Left forelimb (tissue), 1 donor: ENCODE measurements around the gene TRIM29.

Experiments used
- DNase-seq: peaks from one replicate; pipeline ENCODE4 v3.0.0-alpha.2; 2018; ENCODE audit warnings: low spot score

The TRIM29 gene

DNA sequence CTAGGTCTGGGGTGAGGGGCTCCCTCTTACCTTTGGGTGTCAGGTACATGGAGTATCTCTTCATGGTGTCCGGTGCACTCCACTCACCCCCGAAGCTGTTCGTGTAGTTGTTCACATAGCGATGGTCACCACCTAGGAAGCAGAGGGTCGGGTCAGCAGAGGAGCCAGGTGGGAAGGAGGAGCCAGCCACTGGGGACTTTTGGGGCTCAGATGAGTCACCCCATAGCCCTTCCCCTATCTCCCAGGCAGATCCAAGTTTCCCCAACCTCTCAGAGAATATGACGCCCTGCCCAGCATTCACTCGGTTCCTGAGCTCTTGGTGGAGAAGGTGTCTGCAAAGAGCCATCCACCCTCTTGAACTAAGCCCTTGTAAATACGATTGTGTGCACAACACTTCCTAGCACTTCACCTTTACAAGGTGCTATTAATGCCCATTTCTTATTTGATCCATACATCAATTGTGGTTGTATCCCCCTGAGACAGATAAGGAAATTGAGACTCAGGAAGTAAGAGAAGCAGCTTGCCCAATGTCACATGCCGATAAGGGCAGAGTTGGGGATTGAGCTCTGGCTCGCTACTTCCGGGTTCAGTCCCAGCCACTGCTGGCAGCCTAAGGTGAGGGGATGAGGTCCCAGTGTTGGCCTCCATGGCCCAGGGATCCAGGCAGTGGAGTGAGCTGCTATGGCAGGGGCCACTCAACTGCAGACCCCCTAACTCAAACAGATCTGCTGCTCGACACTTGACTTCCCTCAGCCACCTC lies 14.8 kb downstream of the TRIM29 start:
- DNase-seq, result no peak

DNA sequence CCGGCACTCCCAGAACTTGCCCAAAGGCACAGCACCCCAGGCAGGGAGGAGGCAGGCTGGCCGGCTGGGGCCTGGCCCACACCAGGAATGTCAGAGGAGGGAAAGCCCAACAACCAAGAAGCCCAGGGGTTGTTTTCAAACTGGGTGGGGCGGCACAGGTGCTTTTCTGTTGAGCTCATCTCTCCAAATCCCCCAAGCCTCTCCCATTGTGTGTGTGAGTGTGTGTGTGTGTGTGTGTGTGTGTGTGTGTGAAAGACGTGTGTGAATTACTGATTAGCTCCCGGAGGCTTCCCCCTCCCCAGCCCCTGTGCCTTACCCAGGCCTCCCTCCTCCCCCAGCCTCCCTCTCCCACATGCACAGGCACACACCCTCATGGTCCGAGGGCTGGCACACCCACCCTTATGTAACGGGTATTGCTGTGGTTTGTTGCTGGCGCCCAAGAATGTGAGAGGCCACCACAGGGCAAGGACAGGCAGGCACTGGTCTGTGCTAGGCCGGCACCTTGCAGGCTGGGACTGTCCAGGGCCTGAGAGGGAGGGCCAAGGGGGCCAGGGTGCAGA lies 15.9 kb downstream of the TRIM29 start:
- DNase-seq, result no peak

DNA sequence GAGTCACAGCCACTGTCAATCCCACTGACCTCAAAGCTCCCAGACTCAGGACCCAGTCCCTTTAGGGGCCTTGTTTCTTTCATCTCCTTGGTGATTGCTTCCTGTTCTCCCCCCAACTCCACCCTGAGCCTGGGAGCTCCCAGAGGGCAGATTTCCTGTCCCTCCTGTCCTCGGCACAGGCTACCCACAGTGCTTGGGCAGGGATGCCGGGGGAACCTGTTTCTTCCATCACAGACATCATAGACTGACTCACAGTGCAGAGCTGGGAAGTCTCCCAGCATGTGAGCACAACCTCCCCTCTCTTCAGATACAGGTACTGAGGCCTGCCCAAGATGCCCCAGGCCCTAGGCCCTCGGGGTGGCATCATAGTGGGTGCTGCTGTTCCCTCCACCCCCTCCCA lies 16.6 kb downstream of the TRIM29 start:
- DNase-seq, result no peak

DNA sequence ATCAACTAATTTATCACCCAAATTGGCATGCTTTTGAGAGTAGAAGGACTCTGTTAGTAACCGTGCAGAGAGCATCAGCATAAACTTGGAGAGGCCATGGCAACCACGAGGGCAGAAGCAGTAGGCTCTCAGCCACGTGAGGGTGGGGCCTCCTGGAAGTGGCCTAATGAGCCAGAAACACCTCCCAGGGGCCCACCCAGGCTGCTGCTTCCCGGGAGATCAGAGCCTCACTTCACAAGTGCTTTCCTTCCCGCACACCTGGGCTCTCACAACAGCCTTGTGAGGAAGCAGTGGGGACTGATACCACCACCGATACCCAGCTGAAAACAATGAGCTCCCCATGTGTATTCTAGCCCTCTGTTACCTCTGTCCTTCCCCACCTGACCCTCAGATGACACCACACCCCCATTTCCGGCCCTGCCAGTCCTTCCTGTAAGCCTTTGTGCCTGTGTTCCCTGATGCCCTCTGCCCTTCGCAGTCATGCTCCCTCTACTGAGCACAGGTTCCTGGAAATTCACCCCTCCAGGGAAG lies 17.0 kb downstream of the TRIM29 start:
- no peak for DNase-seq

DNA sequence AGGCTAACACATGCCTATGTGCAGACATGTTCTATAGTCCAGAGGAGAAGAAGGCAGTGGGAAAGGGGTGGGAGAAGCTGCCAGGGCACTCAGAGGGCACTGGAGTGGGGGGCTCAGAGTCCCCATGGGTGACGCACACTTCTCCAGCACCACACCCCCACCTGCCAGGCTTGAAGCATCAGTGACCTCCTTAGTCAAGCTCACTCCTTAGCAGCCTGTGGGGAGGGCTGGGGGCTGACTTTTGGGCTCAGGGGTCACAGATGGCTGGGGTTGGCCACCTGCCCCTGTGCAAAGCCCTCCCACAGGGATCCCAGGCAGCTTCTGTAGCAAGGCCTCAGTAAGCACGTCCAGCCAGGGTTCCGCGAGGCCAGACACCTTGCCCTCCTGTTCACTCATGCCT lies 18.8 kb downstream of the TRIM29 start:
- DNase-seq, result no peak

DNA sequence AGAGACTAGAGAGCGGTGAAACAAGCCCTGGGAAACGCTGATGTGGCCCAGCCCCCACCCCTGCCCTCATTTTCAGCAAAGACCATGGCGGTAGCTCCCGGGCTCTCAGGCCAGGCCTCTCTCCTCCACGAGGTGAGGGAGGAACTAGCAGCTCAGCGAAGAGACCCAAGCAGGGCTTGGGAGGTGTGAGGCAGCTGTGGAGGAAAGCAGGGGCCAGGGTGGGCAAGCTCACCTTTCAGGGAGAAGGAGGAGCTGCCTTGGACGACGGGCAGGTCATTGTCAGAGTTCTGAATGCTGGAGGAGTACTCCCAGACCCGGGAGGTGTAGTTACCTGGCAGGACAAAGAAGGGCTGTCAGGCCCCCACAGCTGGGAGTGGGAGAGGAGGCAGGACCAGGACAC lies 19.9 kb downstream of the TRIM29 start:
- DNase-seq, result no peak

DNA sequence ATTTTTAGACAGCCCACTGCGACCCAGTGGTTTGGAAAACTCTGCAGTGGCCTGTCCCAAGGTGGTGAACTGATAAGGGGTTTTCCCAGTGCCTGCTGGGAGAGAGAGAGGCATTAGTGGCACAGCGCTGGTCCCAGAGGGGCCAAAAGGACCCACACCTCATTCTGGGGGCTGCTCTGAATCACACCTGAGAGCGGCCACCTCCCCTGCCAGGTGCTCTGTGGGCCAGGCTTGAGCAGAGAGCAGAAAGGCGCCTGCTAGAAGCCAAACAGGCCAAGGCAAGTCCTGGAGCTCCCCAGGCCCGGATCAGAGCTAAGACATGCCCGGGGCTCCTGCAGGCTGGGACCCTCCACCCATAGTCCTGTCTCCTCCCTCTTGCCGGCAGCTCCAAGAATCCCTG lies 20.9 kb downstream of the TRIM29 start:
- no peak for DNase-seq

DNA sequence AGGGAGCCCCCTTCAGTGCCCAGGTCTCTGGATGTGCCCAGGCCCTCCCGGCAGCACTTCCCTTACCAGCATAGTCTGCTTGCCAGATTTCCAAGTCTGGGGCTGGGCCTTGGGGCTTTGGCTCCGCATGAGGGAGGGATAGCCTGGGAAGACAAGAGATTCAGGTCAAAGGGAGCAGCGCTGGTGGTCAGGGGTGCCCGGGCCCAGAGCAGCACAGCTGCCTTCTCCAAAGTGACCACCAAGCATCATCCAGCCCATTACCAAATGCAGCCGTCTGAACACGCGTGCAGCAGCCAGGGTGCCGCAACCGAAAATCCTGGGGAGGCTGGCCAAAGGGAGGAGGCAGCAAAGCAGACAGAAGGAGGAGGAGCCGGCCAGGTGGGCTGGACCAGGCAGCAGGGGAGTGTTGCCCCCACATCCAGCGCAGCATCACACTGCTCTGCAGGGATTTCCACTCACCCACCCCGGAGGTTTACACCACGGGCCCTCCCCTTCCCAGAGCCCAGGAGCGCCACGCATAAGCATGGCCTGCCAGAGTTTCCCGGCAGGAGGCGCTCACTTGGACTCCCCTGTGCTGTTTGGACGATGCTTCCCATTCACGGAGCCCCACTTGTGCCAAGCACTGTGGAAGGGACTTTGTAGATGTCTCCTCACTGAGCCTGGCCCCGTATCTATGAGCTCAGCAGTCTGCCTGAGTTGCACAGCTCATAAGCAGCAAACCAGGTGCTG lies 22.5 kb downstream of the TRIM29 start:
- no peak for DNase-seq

DNA sequence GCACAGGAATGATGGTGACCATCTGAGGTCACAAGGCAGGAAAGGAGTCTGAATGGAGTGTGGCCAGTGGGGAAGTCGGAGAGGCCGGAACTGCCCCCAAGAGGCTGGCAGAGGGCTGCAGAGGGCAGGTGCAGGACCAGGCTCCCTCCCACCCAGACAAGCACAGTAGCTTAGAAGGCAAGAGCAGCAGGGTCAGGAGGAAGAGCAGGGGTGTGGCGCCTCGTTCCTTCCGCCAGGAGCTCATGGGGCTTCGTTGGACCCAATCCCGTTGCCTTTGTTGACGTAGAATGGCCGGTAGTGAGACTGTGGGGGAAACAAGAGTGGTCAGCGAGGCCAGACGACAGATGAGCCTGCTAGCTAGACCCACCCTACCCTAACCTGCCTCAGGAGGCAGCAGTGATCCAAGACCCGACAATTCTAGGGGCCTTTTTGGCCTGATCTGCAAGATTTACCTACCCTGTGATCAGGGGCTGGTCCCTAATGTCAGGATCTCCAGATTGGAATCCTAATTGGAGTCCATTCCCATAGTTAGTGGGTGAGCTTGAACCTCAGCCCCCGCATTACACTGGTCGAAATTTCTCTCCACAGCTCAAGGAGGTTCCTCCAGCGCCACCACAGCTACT lies 25.6 kb downstream of the TRIM29 start:
- no peak for DNase-seq

DNA sequence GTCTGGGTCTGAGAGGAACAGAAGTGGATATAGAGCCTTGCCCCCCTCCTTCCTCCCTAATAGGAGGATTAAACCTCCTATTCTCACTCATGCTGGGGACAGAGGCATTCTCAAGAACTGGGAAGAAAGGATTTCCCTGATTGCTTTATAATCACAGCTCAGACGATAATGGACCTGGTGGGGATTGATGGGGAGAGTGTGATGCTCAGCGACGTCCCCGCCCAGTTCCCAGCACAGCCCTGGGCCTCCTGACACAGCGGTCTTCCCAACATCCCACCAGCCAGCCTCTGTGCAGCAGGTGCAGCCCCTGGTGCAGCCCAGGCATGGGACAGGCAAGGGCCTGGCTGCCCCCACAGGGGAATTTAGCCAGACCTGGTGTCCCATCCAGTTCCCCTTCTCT lies 28.4 kb downstream of the TRIM29 start:
- no peak for DNase-seq

DNA sequence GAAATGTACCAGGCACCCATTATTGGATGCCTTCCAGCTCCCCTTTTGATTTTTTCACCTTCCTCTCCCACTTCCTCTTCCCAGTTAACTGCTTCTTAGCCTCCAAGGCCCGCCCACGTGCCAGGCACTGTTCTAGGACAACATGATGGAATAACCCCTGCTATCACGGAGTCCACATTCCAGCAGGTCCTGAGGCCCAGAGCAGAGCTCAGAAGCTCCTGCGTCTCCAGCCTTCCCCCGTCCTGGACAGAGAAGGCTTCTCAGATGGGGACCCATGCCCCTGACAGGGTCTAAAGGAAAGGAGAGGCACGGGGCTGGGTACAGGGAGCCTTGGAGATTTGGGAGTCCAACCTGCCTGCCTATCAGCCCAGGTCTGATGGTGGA lies 29.1 kb downstream of the TRIM29 start:
- no peak for DNase-seq

DNA sequence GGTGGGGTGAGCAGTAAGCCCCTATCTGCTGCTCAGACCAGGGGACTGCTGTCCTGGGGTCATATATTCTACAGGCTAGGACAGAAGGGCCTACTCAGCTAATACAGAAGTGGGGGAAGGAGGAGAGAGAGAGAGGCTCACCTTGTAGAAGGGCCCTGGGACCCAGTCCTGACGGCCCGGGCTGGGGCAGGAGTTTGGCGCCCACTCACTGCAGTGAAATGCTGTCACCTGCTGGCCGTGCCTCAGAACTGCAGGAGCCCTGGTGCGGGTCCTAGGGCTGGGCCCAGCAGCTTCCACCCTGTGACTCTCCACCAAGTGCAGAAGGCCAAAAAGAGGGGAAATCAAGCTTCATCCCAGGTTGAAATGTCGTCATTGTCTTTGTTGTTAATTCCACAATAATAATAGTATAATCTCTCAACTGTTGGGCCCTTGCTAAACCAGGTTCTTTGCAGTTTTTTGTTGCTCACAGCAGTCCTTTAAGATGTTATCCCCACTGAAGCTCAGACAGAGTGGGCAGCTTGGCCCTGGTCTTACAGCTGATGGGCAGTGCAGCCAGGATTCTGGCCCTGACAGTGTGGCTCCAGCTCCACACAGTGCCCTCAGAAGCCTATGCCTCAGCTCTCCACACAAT lies 29.6 kb downstream of the TRIM29 start:
- peak; percentile 83 for DNase-seq

DNA sequence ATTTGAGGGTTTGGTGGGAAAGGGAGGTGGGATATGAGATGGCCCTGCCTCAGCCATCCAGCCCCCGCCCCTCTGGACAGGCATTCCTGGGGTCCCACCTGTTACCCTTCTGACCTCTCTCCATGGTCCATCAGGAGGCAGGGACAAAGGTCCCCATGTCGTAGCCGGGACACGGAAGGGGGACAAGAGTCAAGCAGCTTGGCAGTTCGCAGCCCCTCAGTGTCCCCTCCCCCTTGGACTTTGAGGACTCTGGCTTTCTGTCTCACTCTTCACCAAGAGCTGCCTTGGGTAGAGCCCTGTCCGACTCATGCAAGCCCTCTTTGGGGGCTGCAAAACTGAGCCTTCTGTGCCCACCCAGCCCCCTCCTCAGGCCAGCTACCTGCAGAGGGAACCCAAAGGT lies 30.2 kb downstream of the TRIM29 start:
- no peak for DNase-seq

DNA sequence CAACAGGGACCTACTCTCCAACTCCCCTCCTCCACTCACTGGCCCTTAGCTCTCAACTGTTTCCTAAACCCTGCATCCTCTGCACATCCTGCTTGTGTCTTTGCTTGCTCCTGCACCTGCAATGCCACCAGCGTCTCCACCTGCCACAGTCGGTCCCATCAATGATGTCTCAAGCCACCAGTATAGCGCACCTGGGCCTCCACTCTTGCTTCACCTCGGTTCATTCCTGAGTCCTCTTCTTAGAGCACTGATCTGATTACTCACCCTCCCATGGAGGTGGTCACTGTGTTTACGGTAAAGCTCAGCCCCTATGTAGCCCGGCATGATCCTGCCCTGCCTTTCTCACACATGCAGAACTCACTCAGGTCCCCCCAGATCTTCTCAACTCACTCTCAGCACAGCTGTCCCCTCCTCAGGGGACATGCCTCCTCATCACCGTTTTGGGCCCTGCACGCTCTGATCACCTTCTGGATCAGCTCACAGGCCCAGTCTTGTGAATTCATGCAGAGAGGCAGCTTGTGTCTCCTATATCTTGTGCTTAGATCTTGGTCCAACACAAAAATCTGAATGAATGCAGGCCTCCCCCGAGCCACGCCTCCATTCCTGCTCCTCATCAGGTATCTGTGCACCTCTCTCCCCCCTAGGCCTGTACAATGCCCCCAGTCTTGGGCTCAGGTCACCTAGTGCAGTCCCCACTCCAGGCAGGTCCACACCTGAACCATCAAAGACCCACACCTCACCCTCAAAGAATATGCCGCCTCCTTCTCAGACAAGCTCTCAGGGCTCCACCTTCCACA lies 31.4 kb downstream of the TRIM29 start:
- DNase-seq, result no peak

DNA sequence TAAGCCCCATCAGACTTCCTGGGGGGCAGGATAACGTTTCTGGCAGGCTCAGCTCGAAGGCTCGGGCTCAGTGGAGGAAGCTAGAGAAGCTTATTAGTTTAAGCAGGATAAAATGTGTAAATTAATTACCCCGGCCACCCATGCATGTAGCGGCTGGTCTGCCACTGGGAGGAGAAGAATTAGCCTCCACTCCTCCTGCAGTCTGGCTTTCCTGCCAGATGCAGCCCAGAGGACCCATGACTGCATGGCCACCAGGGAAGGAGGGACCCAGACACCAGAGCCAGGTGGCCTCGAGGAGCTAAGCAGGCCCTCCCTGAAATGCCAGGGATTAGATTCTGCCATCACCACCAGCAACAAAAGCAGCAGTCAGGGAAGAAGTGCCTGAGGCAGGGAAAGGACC lies 32.3 kb downstream of the TRIM29 start:
- no peak for DNase-seq

DNA sequence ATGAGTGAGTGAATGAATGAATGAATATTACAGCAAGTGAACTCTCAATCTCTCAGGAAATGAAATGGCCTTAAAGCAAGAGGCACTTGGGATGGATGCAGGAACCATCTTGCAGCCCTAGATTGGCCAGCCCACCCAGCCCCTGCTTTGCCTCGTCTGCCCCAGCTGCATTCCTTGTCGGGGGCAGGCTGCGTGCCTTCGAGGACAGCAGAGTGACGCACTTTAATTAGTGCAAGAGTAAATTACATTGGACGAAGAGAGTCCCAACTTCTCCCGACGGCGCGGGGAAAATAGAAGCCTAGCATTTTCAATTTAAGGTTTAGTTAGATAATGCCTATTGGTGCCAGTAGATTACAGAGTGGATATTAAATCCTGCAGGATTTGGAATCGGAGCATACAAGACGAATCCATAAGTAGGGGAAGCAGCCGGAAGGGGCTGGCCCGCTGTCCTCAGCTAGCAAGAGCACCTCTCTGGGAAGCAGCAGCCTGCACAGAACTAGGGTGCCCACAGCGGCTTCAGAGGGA lies 33.8 kb downstream of the TRIM29 start:
- no peak for DNase-seq

DNA sequence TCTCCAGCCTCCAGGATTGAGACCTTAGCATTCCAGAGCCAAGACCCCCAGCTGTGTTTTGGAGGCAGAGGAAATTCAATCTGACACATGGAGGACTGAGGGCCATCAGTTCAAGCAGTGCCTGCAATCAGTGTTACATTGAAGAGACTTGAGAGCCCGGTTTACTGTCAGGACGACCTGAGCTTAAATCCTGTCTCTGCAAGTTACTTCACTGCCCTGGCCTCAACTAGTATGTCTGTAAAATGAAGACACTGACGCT lies 35.1 kb downstream of the TRIM29 start:
- DNase-seq, result no peak

DNA sequence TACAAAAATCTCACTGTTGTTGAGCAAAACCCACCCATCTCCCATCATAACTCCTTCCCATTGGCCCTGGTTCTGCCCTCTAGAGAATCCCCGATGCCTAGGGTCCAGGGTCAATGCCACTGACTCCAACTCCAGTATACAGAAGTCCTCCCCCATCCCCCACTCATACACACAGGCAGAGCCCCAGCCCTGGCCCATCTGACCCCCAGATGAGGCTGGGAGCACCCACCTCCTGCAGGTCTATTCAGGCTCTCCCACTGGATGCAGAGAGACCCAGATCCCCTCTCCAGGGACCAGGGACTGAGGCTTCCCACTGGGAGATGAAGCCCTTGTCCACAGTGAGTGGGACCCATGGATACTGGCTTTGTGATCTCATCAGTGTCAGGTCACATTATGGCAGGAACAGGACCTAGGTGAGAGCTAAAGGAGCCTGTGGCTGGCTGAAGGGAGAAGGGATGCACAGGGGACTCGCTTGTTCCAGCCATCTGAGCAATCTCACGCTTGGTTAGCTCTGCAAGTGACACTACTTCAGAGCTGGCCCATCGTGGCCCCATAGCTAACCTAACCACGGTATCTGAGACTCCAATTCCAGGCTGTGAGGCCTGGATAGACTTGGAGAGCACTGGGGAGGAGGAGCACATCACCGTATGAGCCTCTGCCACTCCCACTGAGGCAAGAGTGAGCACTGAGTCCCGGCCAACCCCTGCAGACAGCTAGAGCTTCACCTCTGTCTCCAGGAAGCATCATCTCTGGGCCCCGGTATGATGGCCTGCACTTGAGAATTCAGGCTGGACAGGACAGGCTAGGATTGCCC lies 35.7 kb downstream of the TRIM29 start:
- DNase-seq, result no peak

DNA sequence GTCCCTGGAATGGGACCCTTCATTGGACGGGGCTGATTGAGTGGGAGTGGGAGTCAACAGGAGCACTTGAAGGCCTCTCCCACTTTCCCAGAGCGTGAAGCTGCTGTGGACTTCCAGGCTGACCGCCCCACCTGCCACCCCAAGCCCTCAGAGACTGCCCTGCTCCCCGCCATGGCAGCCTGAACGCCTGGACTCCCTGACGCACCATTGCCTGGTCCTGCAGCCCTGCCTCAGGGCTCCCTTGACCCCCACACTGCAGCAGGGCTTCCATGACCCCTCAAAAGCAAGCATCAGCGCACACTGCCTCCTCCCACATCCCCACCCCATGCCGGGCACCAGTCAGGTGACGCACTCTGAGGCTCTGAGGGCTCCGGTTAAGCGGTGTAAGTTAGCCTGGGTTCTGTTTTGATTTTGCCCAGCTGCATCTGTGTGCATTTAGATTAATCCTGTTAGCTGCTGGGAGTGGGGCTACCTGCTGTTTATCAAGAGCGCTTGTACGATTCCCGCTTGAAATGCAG lies 39.4 kb downstream of the TRIM29 start:
- DNase-seq, result no peak

DNA sequence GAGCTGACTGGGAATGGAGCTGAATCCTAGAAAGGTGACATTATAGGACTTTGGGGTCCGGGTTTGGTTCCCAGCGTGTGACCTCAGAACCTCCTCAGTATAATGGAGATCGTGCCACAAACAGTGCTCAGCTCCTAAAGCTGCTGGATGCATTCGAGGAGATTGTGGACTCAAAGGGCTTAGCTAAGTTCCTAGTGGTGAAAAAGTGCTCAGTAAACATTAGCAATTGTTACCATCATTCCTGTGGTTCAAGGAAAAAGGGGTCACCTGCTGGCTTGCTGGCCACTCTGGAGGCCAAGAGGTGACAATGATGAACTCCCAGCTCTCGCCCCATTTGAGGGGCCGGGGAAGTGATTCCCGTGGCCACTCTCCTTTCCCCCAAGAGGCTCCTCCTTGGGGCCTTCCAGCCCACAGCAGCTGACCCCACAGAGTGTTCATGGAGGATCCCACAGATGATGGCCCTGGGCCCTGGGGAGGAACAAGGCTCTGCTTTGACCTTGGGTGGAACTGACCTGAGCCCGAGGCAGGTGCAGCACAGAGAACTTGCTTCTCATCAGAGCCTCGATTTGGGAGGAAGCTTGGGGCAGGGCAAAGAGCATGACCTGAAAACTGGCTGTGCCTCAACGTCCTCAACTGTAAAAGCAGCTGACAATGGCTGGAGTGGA lies 40.1 kb downstream of the TRIM29 start:
- no peak for DNase-seq
